ENCODE measurements around the gene ITGB1. TPM values are rescaled to one million over a fixed set of nuclear protein-coding genes. Genes with fewer than 3 reads are reported as not detected.

Gene ITGB1
- total RNA-seq, 6 donors from 2014 or later, result 94.3 to 492 (median 340) TPM

DNA sequence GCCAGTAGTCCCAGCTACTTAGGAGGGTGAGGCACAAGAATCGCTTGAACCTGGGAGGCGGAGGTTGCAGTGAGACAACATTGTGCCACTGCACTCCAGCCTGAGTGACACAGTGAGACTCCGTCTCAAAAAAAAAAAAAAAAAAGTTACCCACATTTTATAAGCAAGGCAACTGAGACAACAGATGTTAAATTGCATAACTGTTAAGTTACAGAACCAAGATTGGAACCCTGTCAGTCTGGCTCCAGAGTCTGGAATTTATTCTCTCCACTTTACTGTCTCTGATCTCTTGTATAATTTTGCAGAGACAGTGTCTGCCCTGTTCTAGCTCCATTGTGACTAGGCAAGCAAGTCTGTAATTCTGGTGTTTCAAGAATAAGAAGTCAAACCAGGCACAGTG, 6.2 kb upstream of the ITGB1 start:
- Histone ChIP-seq H3K4me3 (no peak overlapping the region), H3K4me1 (peaks cover 18 to 39% (median 30%) of the 10 kb centered on the region in 4 donors), H3K36me3 (no peaks in the 10 kb centered on the region), H3K27me3 (no peaks in the 10 kb centered on the region), H3K9me3 (no peaks in the 10 kb centered on the region), H3K27ac (no peak overlapping the region)
- WGBS, 2 donors, result 86 to 88% methylated on average over 3 of the region's 3 CpGs
- DNase-seq (no peak), ATAC-seq (ENCODE audit: low FRiP score in 2 of 2) (no peak)
- no peak for TF ChIP-seq EP300 (IDR thresholded peaks at IDR 0.05)
- no peak for TF ChIP-seq POLR2A (IDR thresholded peaks at IDR 0.05)
- TF ChIP-seq, protein P1, sequence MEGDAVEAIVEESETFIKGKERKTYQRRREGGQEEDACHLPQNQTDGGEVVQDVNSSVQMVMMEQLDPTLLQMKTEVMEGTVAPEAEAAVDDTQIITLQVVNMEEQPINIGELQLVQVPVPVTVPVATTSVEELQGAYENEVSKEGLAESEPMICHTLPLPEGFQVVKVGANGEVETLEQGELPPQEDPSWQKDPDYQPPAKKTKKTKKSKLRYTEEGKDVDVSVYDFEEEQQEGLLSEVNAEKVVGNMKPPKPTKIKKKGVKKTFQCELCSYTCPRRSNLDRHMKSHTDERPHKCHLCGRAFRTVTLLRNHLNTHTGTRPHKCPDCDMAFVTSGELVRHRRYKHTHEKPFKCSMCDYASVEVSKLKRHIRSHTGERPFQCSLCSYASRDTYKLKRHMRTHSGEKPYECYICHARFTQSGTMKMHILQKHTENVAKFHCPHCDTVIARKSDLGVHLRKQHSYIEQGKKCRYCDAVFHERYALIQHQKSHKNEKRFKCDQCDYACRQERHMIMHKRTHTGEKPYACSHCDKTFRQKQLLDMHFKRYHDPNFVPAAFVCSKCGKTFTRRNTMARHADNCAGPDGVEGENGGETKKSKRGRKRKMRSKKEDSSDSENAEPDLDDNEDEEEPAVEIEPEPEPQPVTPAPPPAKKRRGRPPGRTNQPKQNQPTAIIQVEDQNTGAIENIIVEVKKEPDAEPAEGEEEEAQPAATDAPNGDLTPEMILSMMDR (IDR thresholded peaks at IDR 0.05), result no peak
- TF ChIP-seq POLR2AphosphoS5 (IDR thresholded peaks at IDR 0.05), result no peak

DNA sequence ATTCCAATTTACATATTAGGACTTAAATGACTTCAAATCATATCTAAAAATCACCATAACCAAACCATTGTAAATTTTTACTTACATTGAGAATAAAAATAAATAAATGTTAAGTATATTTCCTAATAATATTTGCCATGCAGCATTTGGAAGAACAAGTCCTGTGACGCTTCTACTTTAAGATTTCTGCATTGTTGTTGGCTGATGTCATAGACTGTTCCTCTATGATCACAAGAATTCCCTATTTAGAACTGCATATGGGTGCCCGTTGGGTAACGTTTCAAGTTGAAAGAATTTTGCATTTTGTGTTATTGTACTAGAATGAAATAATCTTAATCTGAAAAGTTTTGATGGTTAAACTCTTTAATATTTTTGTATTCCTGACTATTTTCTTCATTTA, 5.1 kb upstream of the ITGB1 start:
- H3K4me1 ChIP-seq, result peaks cover 21 to 44% (median 34%) of the 10 kb centered on the region in 4 donors
- H3K27ac ChIP-seq, result peak overlapping the region in 2 of 4 donors; percentile 71 to 84
- 39 to 41% methylated on average over 3 of the region's 3 CpGs for WGBS, 2 donors
- no peaks in the 10 kb centered on the region for H3K9me3 ChIP-seq
- no peaks in the 10 kb centered on the region for H3K36me3 ChIP-seq
- H3K4me3 ChIP-seq, result no peak overlapping the region
- no peak for DNase-seq
- no peak for ATAC-seq (ENCODE audit: low FRiP score in 2 of 2)
- no peaks in the 10 kb centered on the region for H3K27me3 ChIP-seq
- TF ChIP-seq POLR2AphosphoS5 (IDR thresholded peaks at IDR 0.05) (no peak), EP300 (IDR thresholded peaks at IDR 0.05) (peak in 1 of 4 donors; percentile 10), POLR2A (IDR thresholded peaks at IDR 0.05) (no peak)
- TF ChIP-seq, protein P1 (IDR thresholded peaks at IDR 0.05), result no peak

DNA sequence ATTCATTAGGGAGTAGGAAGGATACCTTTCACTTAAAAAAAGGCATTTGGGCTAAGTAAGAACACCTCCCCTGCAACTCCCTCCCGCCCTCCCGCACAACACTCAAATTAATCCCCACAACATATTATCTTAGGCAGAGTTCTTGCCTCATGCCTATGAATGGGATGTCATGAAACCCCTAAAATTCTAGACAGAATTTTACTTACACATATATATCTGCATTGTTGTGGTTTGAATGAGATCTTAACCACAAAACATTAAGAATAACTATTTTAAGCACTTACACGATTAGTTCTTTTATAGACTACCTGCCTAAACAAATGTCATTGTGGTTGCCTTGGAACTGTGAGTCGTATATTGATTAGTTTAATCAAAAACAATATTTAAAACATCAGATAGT, 4.5 kb upstream of the ITGB1 start:
- TF ChIP-seq, protein P1 (IDR thresholded peaks at IDR 0.05), result no peak
- TF ChIP-seq EP300 (IDR thresholded peaks at IDR 0.05), result no peak
- TF ChIP-seq POLR2A (IDR thresholded peaks at IDR 0.05), result no peak
- TF ChIP-seq POLR2AphosphoS5 (IDR thresholded peaks at IDR 0.05), result no peak
- peaks cover 21 to 44% (median 34%) of the 10 kb centered on the region in 4 donors for H3K4me1 ChIP-seq
- ATAC-seq (ENCODE audit: low FRiP score in 2 of 2) (no peak), DNase-seq (no peak)
- no peak overlapping the region for H3K4me3 ChIP-seq
- peak overlapping the region; percentile 71 to 84 (median 74) for H3K27ac ChIP-seq
- no peaks in the 10 kb centered on the region for H3K9me3 ChIP-seq
- WGBS, 2 donors, result 54 to 58% methylated on average over 4 of the region's 4 CpGs
- no peaks in the 10 kb centered on the region for H3K36me3 ChIP-seq
- H3K27me3 ChIP-seq, result no peaks in the 10 kb centered on the region

DNA sequence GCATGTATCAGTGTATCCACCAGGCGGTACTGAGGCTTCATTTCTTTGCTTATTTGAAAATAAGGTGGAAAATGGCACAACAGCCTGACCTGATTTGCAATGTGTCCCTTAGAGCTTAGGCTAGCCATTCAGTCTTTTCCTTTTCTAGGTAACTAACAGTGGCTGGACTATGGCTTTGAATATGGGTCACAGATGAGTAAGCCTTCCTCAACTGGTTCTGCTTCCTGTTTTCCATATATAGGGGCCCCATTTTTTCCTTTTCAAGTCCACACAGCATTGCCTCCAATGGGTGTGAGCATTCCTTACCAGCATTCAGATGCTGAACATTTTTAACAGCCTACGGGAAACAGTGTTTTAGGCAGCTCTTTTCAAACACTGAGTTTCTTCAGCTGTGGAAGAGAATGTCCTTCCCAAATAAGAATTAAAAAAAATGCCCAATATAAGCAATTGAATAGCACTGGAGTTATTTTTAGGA, 3.9 kb upstream of the ITGB1 start:
- Histone ChIP-seq H3K36me3 (no peaks in the 10 kb centered on the region), H3K27me3 (no peaks in the 10 kb centered on the region), H3K4me3 (no peak overlapping the region), H3K4me1 (peaks cover 21 to 44% (median 34%) of the 10 kb centered on the region in 4 donors), H3K9me3 (no peaks in the 10 kb centered on the region), H3K27ac (peak overlapping the region; percentile 71 to 84 (median 74))
- DNase-seq (no peak), ATAC-seq (ENCODE audit: low FRiP score in 2 of 2) (peak in 1 of 2 donors; percentile 20)
- peak in 1 of 4 donors; percentile 22 for TF ChIP-seq POLR2A (IDR thresholded peaks at IDR 0.05)
- peak in 1 of 4 donors; percentile 13 for TF ChIP-seq EP300 (IDR thresholded peaks at IDR 0.05)
- TF ChIP-seq, protein P1 (IDR thresholded peaks at IDR 0.05), result no peak
- TF ChIP-seq POLR2AphosphoS5 (IDR thresholded peaks at IDR 0.05), result peak; percentile 31 to 79
- 53 to 58% methylated on average over 2 of the region's 2 CpGs for WGBS, 2 donors

DNA sequence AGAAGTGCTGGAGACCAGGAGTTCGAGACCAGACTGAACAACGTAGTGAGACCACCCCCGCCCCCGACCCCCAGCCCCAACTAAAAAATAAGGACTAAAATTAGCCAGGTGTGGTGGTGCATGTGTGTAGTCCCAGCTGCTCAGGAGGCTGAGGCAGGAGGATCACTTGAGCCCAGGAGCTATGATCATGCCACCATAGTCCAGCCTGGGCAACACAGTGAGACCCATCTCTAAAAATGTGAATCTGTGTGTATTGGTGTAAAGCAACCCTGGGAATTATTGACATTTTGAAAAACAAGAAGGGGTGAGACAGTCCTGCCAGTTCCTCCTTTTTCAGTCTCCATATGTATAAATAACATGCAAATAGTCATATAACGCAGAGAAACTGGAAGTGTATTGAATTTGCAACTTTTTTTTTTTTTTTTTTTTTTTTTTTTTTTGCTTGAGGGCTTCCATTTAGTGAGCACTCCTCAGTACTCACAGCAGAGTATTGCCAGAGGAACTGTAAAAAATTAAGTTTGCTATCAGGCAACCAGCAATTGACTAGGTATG, 3.4 kb upstream of the ITGB1 start:
- Histone ChIP-seq H3K4me3 (no peak overlapping the region), H3K36me3 (no peaks in the 10 kb centered on the region), H3K27me3 (no peaks in the 10 kb centered on the region), H3K4me1 (peaks cover 26 to 44% (median 34%) of the 10 kb centered on the region in 4 donors), H3K9me3 (no peaks in the 10 kb centered on the region), H3K27ac (peak overlapping the region; percentile 71 to 84 (median 74))
- DNase-seq, result no peak
- ATAC-seq (ENCODE audit: low FRiP score in 2 of 2), result no peak
- TF ChIP-seq POLR2A (IDR thresholded peaks at IDR 0.05), result no peak
- TF ChIP-seq EP300 (IDR thresholded peaks at IDR 0.05), result no peak
- TF ChIP-seq, protein P1 (IDR thresholded peaks at IDR 0.05), result no peak
- TF ChIP-seq POLR2AphosphoS5 (IDR thresholded peaks at IDR 0.05), result no peak
- 80 to 95% methylated on average over 5 of the region's 5 CpGs for WGBS, 2 donors
